Heart left ventricle (tissue), 13 donors: ENCODE measurements around the gene PDXK.

ENCODE experiments used
- POLR2A ChIP-seq, 2 donors: fragments of 450-650 bp; IDR thresholded peaks; one replicate each; pipeline ENCODE4 v1.6.1; 2017; ENCODE audit warnings: antibody characterized with exemption in 2 of 2, mild to moderate bottlenecking in 2 of 2, moderate library complexity in 2 of 2
- TF ChIP-seq, protein P1 (sequence below), 12 donors: fragments of 200-600 bp; sonication (generic) in 4 of 12; IDR thresholded peaks; one replicate each; pipeline versions ENCODE4 v1.5.0 to v1.8.0; 2018 to 2022; ENCODE audit warnings: antibody characterized with exemption in 12 of 12, mild to moderate bottlenecking in 5 of 12
- donor health status: ischemic (EF 13 %, LVEDD 7.1; RV severe dilation, severe dysfunction).
- donor health status: DM: no; HTN: yes; CAD: no.
- donor health status: DM: no; HTN: no; CAD: no.
- donor health status: ischemic (EF 25% LVEDD 6.9; RV normal size, moderate dysfunction).
- donor health status: ischemic (EF 25% LVEDD 5.7; RV mildly dilated, moderate dysfunction).
- donor health status: ischemic (EF 35%, LVEDD 5.7; RV mildly dilated, moderate dysfunction).
- donor health status: nonischemic (EF 11% LVEDD 7.7; RV severe dilation, severe dysfunction).
- donor health status: DM: yes; HTN: yes; CAD: no.
- donor health status: PGD.
- donor health status: ischemic (EF 29% LVEDD 5.4; RV normal size, mild dysfunction).
- donor health status: nonischemic (EF 23%, LVEDD 6.1; RV moderate dilation, normal function).

GRCh38 chr21:43696214-43696613 lies 22.7 kb upstream of the PDXK start:
- TF ChIP-seq, protein P1, sequence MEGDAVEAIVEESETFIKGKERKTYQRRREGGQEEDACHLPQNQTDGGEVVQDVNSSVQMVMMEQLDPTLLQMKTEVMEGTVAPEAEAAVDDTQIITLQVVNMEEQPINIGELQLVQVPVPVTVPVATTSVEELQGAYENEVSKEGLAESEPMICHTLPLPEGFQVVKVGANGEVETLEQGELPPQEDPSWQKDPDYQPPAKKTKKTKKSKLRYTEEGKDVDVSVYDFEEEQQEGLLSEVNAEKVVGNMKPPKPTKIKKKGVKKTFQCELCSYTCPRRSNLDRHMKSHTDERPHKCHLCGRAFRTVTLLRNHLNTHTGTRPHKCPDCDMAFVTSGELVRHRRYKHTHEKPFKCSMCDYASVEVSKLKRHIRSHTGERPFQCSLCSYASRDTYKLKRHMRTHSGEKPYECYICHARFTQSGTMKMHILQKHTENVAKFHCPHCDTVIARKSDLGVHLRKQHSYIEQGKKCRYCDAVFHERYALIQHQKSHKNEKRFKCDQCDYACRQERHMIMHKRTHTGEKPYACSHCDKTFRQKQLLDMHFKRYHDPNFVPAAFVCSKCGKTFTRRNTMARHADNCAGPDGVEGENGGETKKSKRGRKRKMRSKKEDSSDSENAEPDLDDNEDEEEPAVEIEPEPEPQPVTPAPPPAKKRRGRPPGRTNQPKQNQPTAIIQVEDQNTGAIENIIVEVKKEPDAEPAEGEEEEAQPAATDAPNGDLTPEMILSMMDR (IDR thresholded peaks at IDR 0.05), result no peak
- no peak for TF ChIP-seq POLR2A (IDR thresholded peaks at IDR 0.05)
